ENCODE data around the gene PEX10. TPM values are rescaled to one million over a fixed set of nuclear protein-coding genes. Genes with fewer than 3 reads are reported as not detected.

Gene PEX10
- total RNA-seq, 1 experiment from 2014 or later, result 27.6 TPM

DNA sequence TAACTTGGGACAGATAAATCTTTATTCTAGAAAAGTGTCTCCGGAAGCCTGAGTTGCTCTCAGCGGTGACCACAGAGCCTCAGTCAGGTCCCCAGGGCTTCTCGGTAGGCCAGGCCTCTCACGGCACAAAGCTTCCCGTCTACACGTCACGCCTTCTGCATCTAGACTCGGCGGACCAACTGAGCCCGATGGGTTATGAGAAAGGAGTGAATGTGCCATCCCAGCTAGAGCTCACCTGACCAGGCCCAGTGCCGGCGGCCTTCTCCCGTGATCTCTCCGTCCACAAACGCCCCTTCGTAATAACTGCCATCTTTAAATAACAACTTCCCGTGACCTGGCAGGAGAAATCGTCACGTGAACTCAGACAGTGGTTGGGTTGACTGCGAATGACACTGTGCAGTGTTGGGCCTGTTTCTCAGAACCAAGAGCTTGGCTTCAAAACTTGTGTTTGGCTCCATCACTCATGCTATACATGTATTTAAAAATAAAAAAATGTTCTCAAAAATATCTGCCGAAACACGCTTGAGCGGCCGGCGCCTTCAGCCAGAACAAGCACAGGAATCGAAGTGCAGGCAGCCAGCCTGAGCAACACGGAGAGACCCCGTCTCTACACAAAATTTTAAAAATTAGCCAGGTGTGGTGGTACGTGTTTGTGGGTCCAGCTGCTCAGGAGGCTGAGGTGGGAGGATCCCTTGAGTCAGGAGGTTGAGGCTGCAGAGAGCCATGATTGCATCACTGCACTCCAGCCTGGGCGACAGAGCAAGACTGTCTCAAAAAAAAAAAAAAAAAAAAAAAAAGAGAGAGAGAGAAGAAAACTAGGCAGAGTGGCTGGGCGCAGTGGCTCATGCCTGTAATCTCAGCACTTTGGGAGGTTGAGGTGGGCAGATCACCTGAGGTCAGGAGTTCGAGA is 24.1 kb downstream of the PEX10 start:
- H3K27ac ChIP-seq (ENCODE audit: low read depth, low read length, poor library complexity, severe bottlenecking), result no peak overlapping the region
- H3K4me1 ChIP-seq (ENCODE audit: insufficient read depth, low read length, poor library complexity, severe bottlenecking), result peaks cover 18% of the 10 kb centered on the region
- peaks cover 12% of the 10 kb centered on the region for H3K36me3 ChIP-seq (ENCODE audit: insufficient read depth, low read length, poor library complexity, severe bottlenecking)
- BruUV-seq (replicated peaks), result TSS peak; percentile 8
- no peak for TF ChIP-seq EZH2 (IDR thresholded peaks at IDR 0.05; ENCODE audit: borderline replicate concordance, low read depth, low read length, poor library complexity, severe bottlenecking)
- TF ChIP-seq, protein P1, sequence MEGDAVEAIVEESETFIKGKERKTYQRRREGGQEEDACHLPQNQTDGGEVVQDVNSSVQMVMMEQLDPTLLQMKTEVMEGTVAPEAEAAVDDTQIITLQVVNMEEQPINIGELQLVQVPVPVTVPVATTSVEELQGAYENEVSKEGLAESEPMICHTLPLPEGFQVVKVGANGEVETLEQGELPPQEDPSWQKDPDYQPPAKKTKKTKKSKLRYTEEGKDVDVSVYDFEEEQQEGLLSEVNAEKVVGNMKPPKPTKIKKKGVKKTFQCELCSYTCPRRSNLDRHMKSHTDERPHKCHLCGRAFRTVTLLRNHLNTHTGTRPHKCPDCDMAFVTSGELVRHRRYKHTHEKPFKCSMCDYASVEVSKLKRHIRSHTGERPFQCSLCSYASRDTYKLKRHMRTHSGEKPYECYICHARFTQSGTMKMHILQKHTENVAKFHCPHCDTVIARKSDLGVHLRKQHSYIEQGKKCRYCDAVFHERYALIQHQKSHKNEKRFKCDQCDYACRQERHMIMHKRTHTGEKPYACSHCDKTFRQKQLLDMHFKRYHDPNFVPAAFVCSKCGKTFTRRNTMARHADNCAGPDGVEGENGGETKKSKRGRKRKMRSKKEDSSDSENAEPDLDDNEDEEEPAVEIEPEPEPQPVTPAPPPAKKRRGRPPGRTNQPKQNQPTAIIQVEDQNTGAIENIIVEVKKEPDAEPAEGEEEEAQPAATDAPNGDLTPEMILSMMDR (conservative IDR thresholded peaks at IDR 0.05; ENCODE audit: low read depth, low read length), result no peak
- ChIA-PET CTCF (interaction anchor here (0.7 kb wide), 1 partner anchor 962 kb away, joined by 5 read pairs; no protein-coding TSS in a partner anchor), POLR2A (ENCODE audit: low non-redundant PET) (no interaction called here)
- no peaks in the 10 kb centered on the region for H3K9me3 ChIP-seq (ENCODE audit: low read depth, low read length, poor library complexity, severe bottlenecking)
- no peaks in the 10 kb centered on the region for H3K27me3 ChIP-seq (replicated peaks; ENCODE audit: insufficient read depth, low read depth, low read length, poor library complexity)
- no peak overlapping the region for H3K4me3 ChIP-seq (ENCODE audit: low read depth, low read length, poor library complexity, severe bottlenecking)
- no peak for DNase-seq (ENCODE audit: low spot score)
- intact Hi-C loops (cut with micrococcal nuclease; ENCODE audit: unreplicated experiment), result no loop called here

GRCh38 chr1:2386636-2387611 is 25.4 kb downstream of the PEX10 start:
- Histone ChIP-seq H3K36me3 (ENCODE audit: insufficient read depth, low read length, poor library complexity, severe bottlenecking) (peaks cover 8% of the 10 kb centered on the region), H3K9me3 (ENCODE audit: low read depth, low read length, poor library complexity, severe bottlenecking) (no peaks in the 10 kb centered on the region), H3K27me3 (replicated peaks; ENCODE audit: insufficient read depth, low read depth, low read length, poor library complexity) (no peaks in the 10 kb centered on the region), H3K27ac (ENCODE audit: low read depth, low read length, poor library complexity, severe bottlenecking) (no peak overlapping the region), H3K4me3 (ENCODE audit: low read depth, low read length, poor library complexity, severe bottlenecking) (no peak overlapping the region), H3K4me1 (ENCODE audit: insufficient read depth, low read length, poor library complexity, severe bottlenecking) (peaks cover 8% of the 10 kb centered on the region)
- POLR2A ChIA-PET (ENCODE audit: low non-redundant PET), result no interaction called here
- intact Hi-C loops (cut with micrococcal nuclease; ENCODE audit: unreplicated experiment), result no loop called here
- no TSS peak for BruUV-seq (replicated peaks)
- CTCF ChIA-PET, result no interaction called here
- no peak for DNase-seq (ENCODE audit: low spot score)
- no peak for TF ChIP-seq EZH2 (IDR thresholded peaks at IDR 0.05; ENCODE audit: borderline replicate concordance, low read depth, low read length, poor library complexity, severe bottlenecking)
- TF ChIP-seq, protein P1 (conservative IDR thresholded peaks at IDR 0.05; ENCODE audit: low read depth, low read length), result no peak

DNA sequence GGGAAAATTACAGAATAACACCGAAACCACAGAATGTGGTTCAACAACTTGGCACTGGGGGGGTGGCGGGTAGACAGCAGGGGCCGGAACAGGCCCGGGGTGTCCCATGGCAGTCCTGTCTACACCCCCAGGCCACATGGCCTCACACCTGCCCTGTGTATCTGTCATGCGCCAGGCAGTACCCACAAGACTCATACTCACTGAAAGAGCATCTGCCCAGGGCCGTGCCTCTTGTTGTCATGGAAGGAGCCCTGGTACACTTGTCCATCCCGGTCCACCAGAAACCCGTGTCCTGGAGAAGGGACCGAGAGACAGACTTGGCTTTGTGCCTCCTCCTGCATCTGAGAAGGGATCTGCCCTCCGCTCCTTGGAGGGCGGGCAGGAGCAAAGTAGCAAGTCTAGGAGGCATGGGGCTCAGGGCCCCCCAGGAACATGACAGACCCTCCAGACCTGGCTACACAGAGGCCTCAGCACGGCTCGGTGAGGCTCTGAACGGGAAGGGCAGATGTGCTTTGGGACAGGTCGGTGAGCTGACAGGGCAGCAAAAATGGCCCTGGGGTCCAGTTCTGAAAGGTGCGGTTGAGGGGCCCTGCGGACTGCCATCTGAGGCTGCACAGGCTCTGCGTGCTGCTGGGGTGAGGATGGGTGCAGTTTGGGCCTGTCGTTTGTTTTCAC is 26.6 kb downstream of the PEX10 start:
- Histone ChIP-seq H3K27ac (ENCODE audit: low read depth, low read length, poor library complexity, severe bottlenecking) (no peak overlapping the region), H3K36me3 (ENCODE audit: insufficient read depth, low read length, poor library complexity, severe bottlenecking) (peaks cover 8% of the 10 kb centered on the region), H3K4me3 (ENCODE audit: low read depth, low read length, poor library complexity, severe bottlenecking) (no peak overlapping the region), H3K9me3 (ENCODE audit: low read depth, low read length, poor library complexity, severe bottlenecking) (no peaks in the 10 kb centered on the region), H3K4me1 (ENCODE audit: insufficient read depth, low read length, poor library complexity, severe bottlenecking) (peaks cover 8% of the 10 kb centered on the region), H3K27me3 (replicated peaks; ENCODE audit: insufficient read depth, low read depth, low read length, poor library complexity) (no peaks in the 10 kb centered on the region)
- POLR2A ChIA-PET (ENCODE audit: low non-redundant PET), result no interaction called here
- CTCF ChIA-PET, result no interaction called here
- no TSS peak for BruUV-seq (replicated peaks)
- intact Hi-C loops (cut with micrococcal nuclease; ENCODE audit: unreplicated experiment), result no loop called here
- DNase-seq (ENCODE audit: low spot score), result no peak
- TF ChIP-seq EZH2 (IDR thresholded peaks at IDR 0.05; ENCODE audit: borderline replicate concordance, low read depth, low read length, poor library complexity, severe bottlenecking), result no peak
- TF ChIP-seq, protein P1 (conservative IDR thresholded peaks at IDR 0.05; ENCODE audit: low read depth, low read length), result no peak

Measured in A673 (cell line).